ENCODE data around the gene ALKBH1. TPM values are rescaled to one million over a fixed set of nuclear protein-coding genes. Genes with fewer than 3 reads are reported as not detected.
A peak's percentile ranks its signal among the peaks of the same experiment; 100 is the strongest.

Gene ALKBH1
- total RNA-seq, 6 donors from 2014 or later, result 6.3 to 10.8 (median 9.0) TPM

GRCh38 chr14:77721437-77721836 lies 13.6 kb upstream of the ALKBH1 start:
- DNase-seq (no peak), ATAC-seq (ENCODE audit: low FRiP score in 2 of 2) (no peak)
- H3K27me3 ChIP-seq, result no peaks in the 10 kb centered on the region
- TF ChIP-seq EP300 (IDR thresholded peaks at IDR 0.05), result no peak
- no peak for TF ChIP-seq POLR2AphosphoS5 (IDR thresholded peaks at IDR 0.05)
- TF ChIP-seq POLR2A (IDR thresholded peaks at IDR 0.05), result no peak
- no peak for TF ChIP-seq CTCF (IDR thresholded peaks at IDR 0.05)
- H3K36me3 ChIP-seq, result peaks cover 36 to 95% (median 72%) of the 10 kb centered on the region in 4 donors
- no peak overlapping the region for H3K27ac ChIP-seq
- H3K4me3 ChIP-seq, result no peak overlapping the region
- 81 to 90% methylated on average over 5 of the region's 5 CpGs for WGBS, 2 donors
- no peaks in the 10 kb centered on the region for H3K9me3 ChIP-seq
- H3K4me1 ChIP-seq, result no peaks in the 10 kb centered on the region

GRCh38 chr14:77717608-77718305 lies 9.9 kb upstream of the ALKBH1 start:
- Histone ChIP-seq H3K27me3 (no peaks in the 10 kb centered on the region), H3K27ac (no peak overlapping the region), H3K4me3 (no peak overlapping the region), H3K9me3 (no peaks in the 10 kb centered on the region), H3K4me1 (no peaks in the 10 kb centered on the region), H3K36me3 (peaks cover 43 to 99% (median 67%) of the 10 kb centered on the region in 4 donors)
- ATAC-seq (ENCODE audit: low FRiP score in 2 of 2) (no peak), DNase-seq (no peak)
- TF ChIP-seq POLR2AphosphoS5 (IDR thresholded peaks at IDR 0.05), result no peak
- no peak for TF ChIP-seq EP300 (IDR thresholded peaks at IDR 0.05)
- TF ChIP-seq CTCF (IDR thresholded peaks at IDR 0.05), result no peak
- no peak for TF ChIP-seq POLR2A (IDR thresholded peaks at IDR 0.05)
- WGBS, 2 donors, result 85 to 90% methylated on average over 5 of the region's 5 CpGs

GRCh38 chr14:77714926-77715325 lies 7.1 kb upstream of the ALKBH1 start:
- DNase-seq, result no peak
- peaks cover 40 to 99% (median 66%) of the 10 kb centered on the region in 4 donors for H3K36me3 ChIP-seq
- H3K27ac ChIP-seq, result no peak overlapping the region
- WGBS, 2 donors, result 87 to 90% methylated on average over 6 of the region's 6 CpGs
- no peaks in the 10 kb centered on the region for H3K9me3 ChIP-seq
- no peak overlapping the region for H3K4me3 ChIP-seq
- H3K4me1 ChIP-seq, result peaks cover 0 to 3% (median 2%) of the 10 kb centered on the region in 4 donors
- TF ChIP-seq POLR2AphosphoS5 (IDR thresholded peaks at IDR 0.05) (no peak), EP300 (IDR thresholded peaks at IDR 0.05) (no peak), POLR2A (IDR thresholded peaks at IDR 0.05) (no peak), CTCF (IDR thresholded peaks at IDR 0.05) (no peak)
- H3K27me3 ChIP-seq, result no peaks in the 10 kb centered on the region
- ATAC-seq (ENCODE audit: low FRiP score in 2 of 2), result no peak

GRCh38 chr14:77710364-77710763 lies 2.5 kb upstream of the ALKBH1 start:
- WGBS, 2 donors, result 93 to 94% methylated on average over 2 of the region's 2 CpGs
- H3K27ac ChIP-seq, result no peak overlapping the region
- no peak overlapping the region for H3K4me3 ChIP-seq
- no peaks in the 10 kb centered on the region for H3K27me3 ChIP-seq
- H3K36me3 ChIP-seq, result peaks cover 12 to 56% (median 27%) of the 10 kb centered on the region in 4 donors
- H3K9me3 ChIP-seq, result no peaks in the 10 kb centered on the region
- H3K4me1 ChIP-seq, result peaks cover 23 to 38% (median 31%) of the 10 kb centered on the region in 4 donors
- no peak for TF ChIP-seq EP300 (IDR thresholded peaks at IDR 0.05)
- TF ChIP-seq POLR2A (IDR thresholded peaks at IDR 0.05), result no peak
- no peak for TF ChIP-seq CTCF (IDR thresholded peaks at IDR 0.05)
- TF ChIP-seq POLR2AphosphoS5 (IDR thresholded peaks at IDR 0.05), result no peak
- ATAC-seq (ENCODE audit: low FRiP score in 2 of 2) (no peak), DNase-seq (no peak)

- TF ChIP-seq POLR2A (IDR thresholded peaks at IDR 0.05) (no peak), POLR2AphosphoS5 (IDR thresholded peaks at IDR 0.05) (no peak), EP300 (IDR thresholded peaks at IDR 0.05) (no peak), CTCF (IDR thresholded peaks at IDR 0.05) (no peak)
- Histone ChIP-seq H3K36me3 (peaks cover 12 to 52% (median 22%) of the 10 kb centered on the region in 4 donors), H3K4me1 (peaks cover 23 to 38% (median 31%) of the 10 kb centered on the region in 4 donors), H3K27ac (no peak overlapping the region), H3K27me3 (no peaks in the 10 kb centered on the region), H3K4me3 (peak overlapping the region in 1 of 4 donors; percentile 86), H3K9me3 (no peaks in the 10 kb centered on the region)
- DNase-seq (no peak), ATAC-seq (ENCODE audit: low FRiP score in 2 of 2) (no peak)
- 84 to 91% methylated on average over 3 of the region's 3 CpGs for WGBS, 2 donors
Observed at GRCh38 chr14:77709412-77709811, 1.6 kb upstream of the ALKBH1 start.
